ENCODE results near the gene CDC45.

The CDC45 gene

GRCh38 chr22:19509923-19510322, 30.2 kb downstream of the CDC45 start:
- no peak for DNase-seq (ENCODE audit: low read depth)
- no peak for TF ChIP-seq MAX (IDR thresholded peaks at IDR 0.05; ENCODE audit: low read depth, low read length)
- no peak for TF ChIP-seq MYC (IDR thresholded peaks at IDR 0.05; ENCODE audit: low read depth, low read length)
- TF ChIP-seq CTCF (IDR thresholded peaks at IDR 0.05; ENCODE audit: low read depth, low read length) = no peak
- TF ChIP-seq POLR2A (IDR thresholded peaks at IDR 0.05; ENCODE audit: extremely low read depth, insufficient read length) = no peak
- no peak overlapping the region for H3K4me3 ChIP-seq (ENCODE audit: low read depth, low read length)

GRCh38 chr22:19510919-19511341, 31.2 kb downstream of the CDC45 start:
- no peak overlapping the region for H3K4me3 ChIP-seq (ENCODE audit: low read depth, low read length)
- TF ChIP-seq MAX (IDR thresholded peaks at IDR 0.05; ENCODE audit: low read depth, low read length) (no peak), POLR2A (IDR thresholded peaks at IDR 0.05; ENCODE audit: extremely low read depth, insufficient read length) (no peak), CTCF (IDR thresholded peaks at IDR 0.05; ENCODE audit: low read depth, low read length) (no peak), MYC (IDR thresholded peaks at IDR 0.05; ENCODE audit: low read depth, low read length) (no peak)
- no peak for DNase-seq (ENCODE audit: low read depth)

GRCh38 chr22:19513823-19514222, 34.1 kb downstream of the CDC45 start:
- DNase-seq (ENCODE audit: low read depth) = no peak
- no peak for TF ChIP-seq POLR2A (IDR thresholded peaks at IDR 0.05; ENCODE audit: extremely low read depth, insufficient read length)
- TF ChIP-seq MYC (IDR thresholded peaks at IDR 0.05; ENCODE audit: low read depth, low read length) = no peak
- no peak for TF ChIP-seq CTCF (IDR thresholded peaks at IDR 0.05; ENCODE audit: low read depth, low read length)
- no peak for TF ChIP-seq MAX (IDR thresholded peaks at IDR 0.05; ENCODE audit: low read depth, low read length)
- H3K4me3 ChIP-seq (ENCODE audit: low read depth, low read length) = no peak overlapping the region

- DNase-seq (ENCODE audit: low read depth) = no peak
- TF ChIP-seq POLR2A (IDR thresholded peaks at IDR 0.05; ENCODE audit: extremely low read depth, insufficient read length) (no peak), MAX (IDR thresholded peaks at IDR 0.05; ENCODE audit: low read depth, low read length) (no peak), CTCF (IDR thresholded peaks at IDR 0.05; ENCODE audit: low read depth, low read length) (no peak), MYC (IDR thresholded peaks at IDR 0.05; ENCODE audit: low read depth, low read length) (no peak)
Measured at GRCh38 chr22:19514831-19515565, 35.3 kb downstream of the CDC45 start.

GRCh38 chr22:19515654-19516377, 36.1 kb downstream of the CDC45 start:
- H3K4me3 ChIP-seq (ENCODE audit: low read depth, low read length) = no peak overlapping the region
- DNase-seq (ENCODE audit: low read depth) = no peak
- TF ChIP-seq MAX (IDR thresholded peaks at IDR 0.05; ENCODE audit: low read depth, low read length) (no peak), CTCF (IDR thresholded peaks at IDR 0.05; ENCODE audit: low read depth, low read length) (no peak), POLR2A (IDR thresholded peaks at IDR 0.05; ENCODE audit: extremely low read depth, insufficient read length) (no peak), MYC (IDR thresholded peaks at IDR 0.05; ENCODE audit: low read depth, low read length) (no peak)

More at GRCh38 chr22:19514831-19515565, 35.3 kb downstream of the CDC45 start:
- no peak overlapping the region for H3K4me3 ChIP-seq (ENCODE audit: low read depth, low read length)

Data from NB4 (cell line).